NB4 (cell line): ENCODE measurements around the gene STOML1.

Experiments
- CTCF ChIP-seq: IDR thresholded peaks from one replicate; pipeline ENCODE4 v1.5.1; 2012; ENCODE audit warnings: low read depth, low read length
- POLR2A ChIP-seq: IDR thresholded peaks from 2 replicates; pipeline ENCODE4 v1.6.1; 2011; ENCODE audit warnings: mild to moderate bottlenecking; ENCODE audit not compliant: insufficient read length; ENCODE audit errors: extremely low read depth

DNA sequence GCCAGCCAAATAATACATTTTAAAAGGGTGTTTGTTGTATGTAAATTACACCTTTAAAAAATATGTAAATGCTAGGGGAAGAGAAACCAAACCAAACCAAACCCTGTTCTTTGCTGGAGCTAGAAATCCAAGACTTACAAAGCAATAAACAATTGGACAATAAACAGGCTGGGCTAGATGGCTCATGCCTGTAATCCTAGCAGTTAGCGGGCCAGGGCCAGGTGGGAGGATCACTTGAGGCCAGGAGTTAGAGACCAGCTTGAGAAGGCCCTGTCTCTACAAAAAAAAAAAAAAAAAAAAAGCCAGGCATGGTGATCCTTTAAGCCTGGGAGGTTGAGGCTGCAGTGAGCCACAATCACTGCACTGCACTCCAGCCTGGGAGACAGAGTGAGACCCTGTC lies 12.5 kb downstream of the STOML1 start:
- TF ChIP-seq CTCF (no peak), POLR2A (no peak)
